Right lung (tissue), 5 donors: ENCODE data around the gene ARHGAP32. TPM values are rescaled to one million over a fixed set of nuclear protein-coding genes. Genes with fewer than 3 reads are reported as not detected.

Source experiments
- DNase-seq, 2 donors: peaks; one replicate each; pipeline ENCODE4 v3.0.0-alpha.2; 2013
- polyA plus RNA-seq, 5 donors: library from polyadenylated mRNA; unstranded; fragments of 120-200 nt; gene quantifications; one replicate each; pipeline versions ENCODE4 v1.2.1 to v1.2.3, GENCODE V29; 2013; ENCODE audit warnings: inconsistent platforms in 1 of 5, low replicate concordance in 1 of 5; ENCODE audit not compliant: insufficient read length in 5 of 5, insufficient read depth in 1 of 5

Gene ARHGAP32
- polyA plus RNA-seq, 5 donors: 11.2 to 17.5 (median 14.5) TPM

GRCh38 chr11:129115652-129116586 is 76.2 kb downstream of the ARHGAP32 start:
- DNase-seq: no peak

GRCh38 chr11:129109701-129110100 is 82.4 kb downstream of the ARHGAP32 start:
- DNase-seq: no peak

- DNase-seq: no peak
Observed at GRCh38 chr11:129106788-129107187, 85.3 kb downstream of the ARHGAP32 start.

- no peak for DNase-seq
Observed at GRCh38 chr11:129102756-129103155, 89.4 kb downstream of the ARHGAP32 start.

- DNase-seq: no peak
Observed at GRCh38 chr11:129102225-129102624, 89.9 kb downstream of the ARHGAP32 start.

GRCh38 chr11:129093283-129093682 is 98.8 kb downstream of the ARHGAP32 start:
- DNase-seq: no peak

- DNase-seq: no peak
Observed at GRCh38 chr11:129090056-129090455, 102.1 kb downstream of the ARHGAP32 start.

- no peak for DNase-seq
Observed at GRCh38 chr11:129089279-129089678, 102.8 kb downstream of the ARHGAP32 start.

GRCh38 chr11:129086976-129087375 is 105.1 kb downstream of the ARHGAP32 start:
- DNase-seq: no peak

GRCh38 chr11:129077191-129077590 is 114.9 kb downstream of the ARHGAP32 start:
- DNase-seq: no peak

GRCh38 chr11:129075757-129076156 is 116.4 kb downstream of the ARHGAP32 start:
- DNase-seq: no peak

- no peak for DNase-seq
Observed at GRCh38 chr11:129067454-129067853, 124.7 kb downstream of the ARHGAP32 start.

GRCh38 chr11:129066229-129066628 is 125.9 kb downstream of the ARHGAP32 start:
- no peak for DNase-seq

GRCh38 chr11:129063118-129063517 is 129.0 kb downstream of the ARHGAP32 start:
- no peak for DNase-seq

- no peak for DNase-seq
Observed at GRCh38 chr11:129061492-129062230, 130.5 kb downstream of the ARHGAP32 start.

- DNase-seq: no peak
Observed at GRCh38 chr11:129056916-129057315, 135.2 kb downstream of the ARHGAP32 start.

GRCh38 chr11:129055196-129055595 is 136.9 kb downstream of the ARHGAP32 start:
- no peak for DNase-seq

GRCh38 chr11:129048911-129049310 is 143.2 kb downstream of the ARHGAP32 start:
- no peak for DNase-seq

- DNase-seq: no peak
Observed at GRCh38 chr11:129045150-129045549, 147.0 kb downstream of the ARHGAP32 start.

- no peak for DNase-seq
Observed at GRCh38 chr11:129042503-129042902, 149.6 kb downstream of the ARHGAP32 start.

GRCh38 chr11:129041611-129042018 is 150.5 kb downstream of the ARHGAP32 start:
- DNase-seq: no peak

GRCh38 chr11:129040934-129041333 is 151.2 kb downstream of the ARHGAP32 start:
- DNase-seq: no peak

- no peak for DNase-seq
Observed at GRCh38 chr11:129035244-129035643, 156.9 kb downstream of the ARHGAP32 start.
